Measurements from ENCODE around the gene REXO2. TPM values are rescaled to one million over a fixed set of nuclear protein-coding genes. Genes with fewer than 3 reads are reported as not detected.

Gene REXO2
- total RNA-seq, 1 experiment from 2014 or later, result 72.5 TPM

DNA sequence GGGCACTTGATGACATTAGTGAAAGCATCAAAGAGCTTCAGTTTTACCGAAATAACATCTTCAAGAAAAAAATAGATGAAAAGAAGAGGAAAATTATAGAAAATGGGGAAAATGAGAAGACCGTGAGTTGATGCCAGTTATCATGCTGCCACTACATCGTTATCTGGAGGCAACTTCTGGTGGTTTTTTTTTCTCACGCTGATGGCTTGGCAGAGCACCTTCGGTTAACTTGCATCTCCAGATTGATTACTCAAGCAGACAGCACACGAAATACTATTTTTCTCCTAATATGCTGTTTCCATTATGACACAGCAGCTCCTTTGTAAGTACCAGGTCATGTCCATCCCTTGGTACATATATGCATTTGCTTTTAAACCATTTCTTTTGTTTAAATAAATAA, 10.6 kb downstream of the REXO2 start (continued):
- TF ChIP-seq ATF3 (IDR thresholded peaks at IDR 0.05), result no peak

GRCh38 chr11:114452399-114452798, 13.1 kb downstream of the REXO2 start:
- no peak overlapping the region for H3K4me3 ChIP-seq (replicated peaks in 1 of 2; ENCODE audit: low read depth in 1 of 2, low read length in 2 of 2)
- no peaks in the 10 kb centered on the region for H3K4me1 ChIP-seq (ENCODE audit: control insufficient read depth in 1 of 2, insufficient read depth in 2 of 2, low read length in 2 of 2)
- no TSS peak for BruUV-seq (replicated peaks)
- H3K36me3 ChIP-seq (ENCODE audit: control insufficient read depth in 1 of 2, insufficient read depth in 2 of 2, low read length in 2 of 2), result peaks cover 6 to 17% of the 10 kb centered on the region in 2 experiments; a peak in 3 of 4 replicates
- no peaks in the 10 kb centered on the region for H3K9me2 ChIP-seq (ENCODE audit: insufficient read depth)
- H3K27ac ChIP-seq (ENCODE audit: low read depth, low read length), result no peak overlapping the region
- POLR2A ChIA-PET, result no interaction called here
- intact Hi-C loops (cut with micrococcal nuclease), result no loop called here
- ATAC-seq (no peak), DNase-seq (ENCODE audit: low read depth, low spot score) (no peak)
- peaks cover 1% of the 10 kb centered on the region; the same call in 1 of the 2 replicates for H3K79me2 ChIP-seq (ENCODE audit: insufficient read depth, low read length)
- H3K27me3 ChIP-seq (ENCODE audit: insufficient read depth, low read length), result no peaks in the 10 kb centered on the region
- H3K4me2 ChIP-seq (ENCODE audit: low read length), result no peak overlapping the region
- H3K9ac ChIP-seq (ENCODE audit: low read length), result no peak overlapping the region
- H3K9me3 ChIP-seq (ENCODE audit: control insufficient read depth in 1 of 2, insufficient read depth in 1 of 2, low read depth in 1 of 2, low read length in 2 of 2), result no peaks in the 10 kb centered on the region
- no peaks in the 10 kb centered on the region for H4K20me1 ChIP-seq (ENCODE audit: insufficient read depth)
- CTCF ChIA-PET, result no interaction called here
- no peak overlapping the region for H2AFZ ChIP-seq (ENCODE audit: low read depth, low read length, poor library complexity, severe bottlenecking)
- RAD21 ChIA-PET (ENCODE audit: low non-redundant PET in 1 of 2, low total read pairs in 2 of 2, uncharacterized antibody in 2 of 2, unreplicated experiment in 2 of 2), result no interaction called here
- TF ChIP-seq EGR1 (IDR thresholded peaks at IDR 0.05; ENCODE audit: low read depth) (no peak), CTCF (IDR thresholded peaks at IDR 0.05 in 2 of 3, conservative IDR thresholded peaks at IDR 0.05 in 1 of 3; ENCODE audit: borderline replicate concordance in 1 of 3, insufficient read depth in 1 of 3, low read depth in 2 of 3, low read length in 2 of 3) (no peak), TCF7L2 (IDR thresholded peaks at IDR 0.05; ENCODE audit: borderline replicate concordance, extremely low read depth, insufficient read depth, insufficient read length) (no peak), JUND (IDR thresholded peaks at IDR 0.05) (no peak), REST (IDR thresholded peaks at IDR 0.05; ENCODE audit: low read depth) (no peak), CBX3 (IDR thresholded peaks at IDR 0.05; ENCODE audit: low read depth) (no peak), SRF (IDR thresholded peaks at IDR 0.05; ENCODE audit: low read depth) (no peak), FOSL1 (IDR thresholded peaks at IDR 0.05; ENCODE audit: low read depth) (no peak), EZH2phosphoT487 (IDR thresholded peaks at IDR 0.05; ENCODE audit: borderline replicate concordance) (no peak), RAD21 (IDR thresholded peaks at IDR 0.05; ENCODE audit: low read depth) (no peak), YY1 (IDR thresholded peaks at IDR 0.05; ENCODE audit: extremely low read depth, insufficient replicate concordance, low read depth, low read length) (no peak), EZH2 (IDR thresholded peaks at IDR 0.05) (no peak), POLR2AphosphoS5 (IDR thresholded peaks at IDR 0.05; ENCODE audit: low read depth, low read length) (no peak), ATF3 (IDR thresholded peaks at IDR 0.05) (no peak), ZNF274 (IDR thresholded peaks at IDR 0.05; ENCODE audit: low read depth, low read length) (no peak)
- TF ChIP-seq, protein P1, sequence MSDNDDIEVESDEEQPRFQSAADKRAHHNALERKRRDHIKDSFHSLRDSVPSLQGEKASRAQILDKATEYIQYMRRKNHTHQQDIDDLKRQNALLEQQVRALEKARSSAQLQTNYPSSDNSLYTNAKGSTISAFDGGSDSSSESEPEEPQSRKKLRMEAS (IDR thresholded peaks at IDR 0.05), result no peak

Measured in HCT116 (cell line).